Measurements from ENCODE around the gene GBP3.
"Not testable (repeated sequence)": the region's sequence is repeated elsewhere in the genome, so short reads cannot be mapped to it uniquely, and the experiment has no call there.

GBP3 gene

DNA sequence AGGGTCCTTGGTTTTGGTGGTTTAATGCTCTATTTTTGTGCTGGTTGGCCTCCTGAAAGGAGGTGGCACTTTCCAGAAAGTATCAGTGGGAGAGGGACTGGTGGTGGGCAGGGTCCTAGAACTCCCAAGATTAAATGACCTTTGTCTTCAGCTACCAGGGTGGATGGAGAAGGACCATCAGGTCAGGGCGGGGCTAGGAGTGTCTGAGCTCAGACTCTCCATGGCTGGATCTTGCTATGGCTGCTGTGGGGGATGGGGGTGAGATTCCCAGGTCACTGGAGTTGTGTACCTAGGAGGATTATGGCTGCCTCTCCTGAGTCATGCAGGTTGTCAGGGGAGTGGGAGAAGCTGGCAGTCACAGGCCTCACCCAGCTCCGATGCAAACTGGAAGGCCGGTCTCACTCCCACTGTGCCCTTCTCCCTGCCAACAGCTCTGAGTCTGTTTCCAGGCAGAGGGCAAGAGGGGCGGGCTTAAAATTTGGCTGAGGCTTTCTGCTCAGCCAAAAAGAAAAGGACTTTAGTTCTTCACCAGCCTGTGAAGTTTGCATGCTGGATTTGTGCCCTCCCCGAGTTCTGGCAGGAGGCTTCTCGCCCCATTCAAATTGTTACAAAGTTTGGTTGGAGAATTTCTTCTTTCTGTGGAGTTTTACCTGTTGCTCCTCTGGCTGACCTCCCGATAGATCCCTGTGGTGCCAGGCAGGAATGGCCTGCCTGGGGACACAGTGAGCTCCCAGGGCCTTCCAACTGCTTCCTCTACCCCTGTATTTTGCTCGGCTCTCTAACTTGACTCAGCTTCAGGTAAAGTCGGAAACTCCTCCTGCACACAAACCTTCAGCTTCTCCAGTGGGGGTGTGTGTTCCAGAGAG, 17.1 kb downstream of the GBP3 start:
- no peak for DNase-seq (ENCODE audit: low read depth)
- TF ChIP-seq, protein P1, sequence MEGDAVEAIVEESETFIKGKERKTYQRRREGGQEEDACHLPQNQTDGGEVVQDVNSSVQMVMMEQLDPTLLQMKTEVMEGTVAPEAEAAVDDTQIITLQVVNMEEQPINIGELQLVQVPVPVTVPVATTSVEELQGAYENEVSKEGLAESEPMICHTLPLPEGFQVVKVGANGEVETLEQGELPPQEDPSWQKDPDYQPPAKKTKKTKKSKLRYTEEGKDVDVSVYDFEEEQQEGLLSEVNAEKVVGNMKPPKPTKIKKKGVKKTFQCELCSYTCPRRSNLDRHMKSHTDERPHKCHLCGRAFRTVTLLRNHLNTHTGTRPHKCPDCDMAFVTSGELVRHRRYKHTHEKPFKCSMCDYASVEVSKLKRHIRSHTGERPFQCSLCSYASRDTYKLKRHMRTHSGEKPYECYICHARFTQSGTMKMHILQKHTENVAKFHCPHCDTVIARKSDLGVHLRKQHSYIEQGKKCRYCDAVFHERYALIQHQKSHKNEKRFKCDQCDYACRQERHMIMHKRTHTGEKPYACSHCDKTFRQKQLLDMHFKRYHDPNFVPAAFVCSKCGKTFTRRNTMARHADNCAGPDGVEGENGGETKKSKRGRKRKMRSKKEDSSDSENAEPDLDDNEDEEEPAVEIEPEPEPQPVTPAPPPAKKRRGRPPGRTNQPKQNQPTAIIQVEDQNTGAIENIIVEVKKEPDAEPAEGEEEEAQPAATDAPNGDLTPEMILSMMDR (conservative IDR thresholded peaks at IDR 0.05; ENCODE audit: control insufficient read depth, insufficient read depth, low read depth, low read length) = no peak
- no peak overlapping the region for H3K4me3 ChIP-seq (ENCODE audit: control insufficient read depth, low read depth, low read length)

DNA sequence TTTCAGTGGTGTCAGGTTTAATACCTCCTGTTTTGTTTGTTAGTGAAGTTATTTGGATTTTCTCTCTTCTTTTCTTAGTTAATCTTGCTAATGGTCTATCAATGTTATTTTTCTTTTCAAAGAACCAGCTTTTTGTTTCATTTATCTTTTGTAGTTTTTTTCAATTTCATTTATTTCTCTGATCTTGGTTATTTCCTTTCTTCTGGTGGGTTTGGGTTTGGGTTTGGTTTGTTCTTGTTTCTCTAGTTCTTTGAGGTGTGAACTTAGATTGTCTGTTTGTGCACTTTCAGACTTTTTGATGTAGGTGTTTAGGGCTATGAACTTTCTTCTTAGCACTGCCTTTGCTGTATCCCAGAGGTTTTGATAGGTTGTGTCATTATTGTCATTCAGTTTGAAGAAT, 20.5 kb downstream of the GBP3 start:
- DNase-seq (ENCODE audit: low read depth); H3K4me3 ChIP-seq (ENCODE audit: control insufficient read depth, low read depth, low read length): not testable (repeated sequence)

DNA sequence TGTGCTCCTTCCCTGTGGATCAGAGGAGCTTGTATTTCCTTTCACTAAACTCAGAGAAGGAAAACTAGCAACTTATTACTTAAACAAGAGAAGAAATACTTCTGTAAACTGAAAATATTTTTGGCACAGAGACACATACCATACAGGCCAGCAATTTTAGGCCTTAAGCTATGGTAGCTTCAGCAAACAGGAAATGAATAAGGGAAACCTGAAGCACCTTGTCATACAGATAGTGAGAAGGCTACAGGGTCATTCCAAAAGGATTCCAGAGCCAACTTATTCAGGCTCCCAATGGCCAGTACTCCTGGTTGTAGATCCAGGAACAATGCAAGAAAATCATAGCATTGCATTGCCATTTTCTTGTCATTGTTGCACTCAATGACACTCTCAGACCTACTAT, 21.2 kb downstream of the GBP3 start:
- no peak overlapping the region for H3K4me3 ChIP-seq (ENCODE audit: control insufficient read depth, low read depth, low read length)
- TF ChIP-seq, protein P1 (conservative IDR thresholded peaks at IDR 0.05; ENCODE audit: control insufficient read depth, insufficient read depth, low read depth, low read length) = no peak
- DNase-seq (ENCODE audit: low read depth) = no peak

DNA sequence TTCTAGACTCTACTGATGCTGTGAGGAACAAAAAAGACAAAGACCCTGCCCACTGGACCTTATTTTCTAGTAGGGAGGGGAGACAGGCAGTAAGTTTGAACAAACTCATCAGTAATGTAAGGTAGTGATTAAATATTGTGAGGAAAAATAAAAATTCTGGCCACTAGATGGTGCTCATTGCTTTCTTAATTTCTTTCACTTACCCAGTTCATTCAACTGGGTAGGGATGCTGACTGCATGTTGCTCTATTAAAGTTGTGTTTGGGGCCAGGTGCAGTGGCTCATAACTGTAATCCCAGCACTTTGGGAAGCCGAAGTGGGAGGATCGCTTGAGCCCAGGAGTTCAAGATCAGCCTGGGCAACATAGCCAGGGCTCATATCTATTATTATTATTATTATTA, 23.9 kb downstream of the GBP3 start:
- H3K4me3 ChIP-seq (ENCODE audit: control insufficient read depth, low read depth, low read length) = no peak overlapping the region
- TF ChIP-seq, protein P1 (conservative IDR thresholded peaks at IDR 0.05; ENCODE audit: control insufficient read depth, insufficient read depth, low read depth, low read length) = peak; percentile 43
- DNase-seq (ENCODE audit: low read depth) = peak; percentile 73

DNA sequence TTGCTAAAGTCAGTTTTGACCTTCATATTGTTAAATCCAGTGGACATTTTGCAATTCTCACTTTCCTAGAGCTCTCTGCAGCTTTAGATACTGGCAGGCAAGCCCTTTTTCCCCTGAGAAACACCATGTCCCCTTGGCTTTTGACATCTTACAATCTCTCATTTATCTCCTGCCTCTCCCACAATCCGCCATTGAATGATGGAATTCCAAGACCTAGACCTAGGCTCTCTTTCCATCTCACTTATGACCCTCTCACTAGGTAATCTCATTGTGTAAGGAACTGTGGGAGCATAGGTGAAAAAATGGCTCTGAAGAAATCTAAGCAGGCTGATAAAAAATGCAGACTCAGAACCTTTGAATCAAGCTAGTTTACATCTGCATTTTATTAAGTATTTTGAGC, 32.2 kb downstream of the GBP3 start:
- no peak for DNase-seq (ENCODE audit: low read depth)
- no peak overlapping the region for H3K4me3 ChIP-seq (ENCODE audit: control insufficient read depth, low read depth, low read length)
- TF ChIP-seq, protein P1 (conservative IDR thresholded peaks at IDR 0.05; ENCODE audit: control insufficient read depth, insufficient read depth, low read depth, low read length) = no peak

DNA sequence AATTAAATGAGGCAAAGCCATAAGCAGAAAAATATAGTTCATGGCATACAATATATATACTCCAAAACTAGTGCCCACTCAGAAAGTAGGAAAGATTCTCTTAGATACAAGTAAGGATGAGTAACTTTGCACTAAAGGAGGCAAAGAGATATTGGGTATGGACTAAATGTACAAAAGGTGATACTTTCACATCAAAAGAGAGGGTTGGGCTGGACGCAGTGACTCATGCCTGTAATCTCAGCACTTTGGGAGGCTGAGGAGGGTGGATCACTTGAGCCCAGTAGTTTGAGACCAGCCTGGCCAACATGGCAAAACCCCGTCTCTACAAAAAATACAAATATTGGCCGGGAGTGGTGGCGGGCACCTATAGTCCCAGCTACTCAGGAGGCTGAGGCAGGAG, 37.0 kb downstream of the GBP3 start:
- no peak overlapping the region for H3K4me3 ChIP-seq (ENCODE audit: control insufficient read depth, low read depth, low read length)
- DNase-seq (ENCODE audit: low read depth) = no peak
- TF ChIP-seq, protein P1 (conservative IDR thresholded peaks at IDR 0.05; ENCODE audit: control insufficient read depth, insufficient read depth, low read depth, low read length) = no peak

DNA sequence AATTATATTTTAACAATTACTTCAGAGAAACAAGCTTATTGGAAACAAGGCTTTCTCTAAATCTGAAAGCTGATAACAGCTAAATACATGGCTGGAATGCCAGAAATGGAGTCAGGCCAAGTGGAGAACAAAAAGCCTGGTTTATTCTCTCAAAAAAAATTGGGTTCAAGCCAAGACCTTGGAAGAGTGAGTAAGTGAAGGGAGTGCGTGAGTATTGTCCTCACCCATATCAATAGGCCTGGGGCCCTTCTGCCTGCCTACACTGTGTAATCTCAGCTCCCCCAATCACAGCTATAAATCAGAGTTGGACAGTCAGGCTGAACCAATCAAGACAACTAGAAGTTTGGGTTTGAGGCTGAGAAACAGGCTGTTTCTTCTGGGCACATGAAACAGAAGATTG, 37.6 kb downstream of the GBP3 start:
- TF ChIP-seq, protein P1 (conservative IDR thresholded peaks at IDR 0.05; ENCODE audit: control insufficient read depth, insufficient read depth, low read depth, low read length) = no peak
- H3K4me3 ChIP-seq (ENCODE audit: control insufficient read depth, low read depth, low read length) = no peak overlapping the region
- DNase-seq (ENCODE audit: low read depth) = peak; percentile 88

Data from fibroblast of mammary gland (primary cell).